T47D (cell line): Measurements from ENCODE around the gene ECHS1.
"Not testable (repeated sequence)": the region's sequence is repeated elsewhere in the genome, so short reads cannot be mapped to it uniquely, and the experiment has no call there.

Experiments used
- DNase-seq, 2 experiments: peaks; one replicate each; pipeline versions ENCODE4 v3.0.0 to v3.0.0-alpha.2; 2011 to 2012; ENCODE audit warnings: low read depth in 1 of 2, low spot score in 1 of 2
- JUND ChIP-seq: IDR thresholded peaks from 2 replicates; pipeline ENCODE4 v1.6.1; 2012; ENCODE audit warnings: low read depth
- in situ Hi-C: cut with HindIII; loops from 2 replicates; pipeline ENCODE4 v1.10.0; 2016; ENCODE audit warnings: low sequenced_read_pairs, low pct_unique_long_range_greater_than_20kb

The ECHS1 gene

DNA sequence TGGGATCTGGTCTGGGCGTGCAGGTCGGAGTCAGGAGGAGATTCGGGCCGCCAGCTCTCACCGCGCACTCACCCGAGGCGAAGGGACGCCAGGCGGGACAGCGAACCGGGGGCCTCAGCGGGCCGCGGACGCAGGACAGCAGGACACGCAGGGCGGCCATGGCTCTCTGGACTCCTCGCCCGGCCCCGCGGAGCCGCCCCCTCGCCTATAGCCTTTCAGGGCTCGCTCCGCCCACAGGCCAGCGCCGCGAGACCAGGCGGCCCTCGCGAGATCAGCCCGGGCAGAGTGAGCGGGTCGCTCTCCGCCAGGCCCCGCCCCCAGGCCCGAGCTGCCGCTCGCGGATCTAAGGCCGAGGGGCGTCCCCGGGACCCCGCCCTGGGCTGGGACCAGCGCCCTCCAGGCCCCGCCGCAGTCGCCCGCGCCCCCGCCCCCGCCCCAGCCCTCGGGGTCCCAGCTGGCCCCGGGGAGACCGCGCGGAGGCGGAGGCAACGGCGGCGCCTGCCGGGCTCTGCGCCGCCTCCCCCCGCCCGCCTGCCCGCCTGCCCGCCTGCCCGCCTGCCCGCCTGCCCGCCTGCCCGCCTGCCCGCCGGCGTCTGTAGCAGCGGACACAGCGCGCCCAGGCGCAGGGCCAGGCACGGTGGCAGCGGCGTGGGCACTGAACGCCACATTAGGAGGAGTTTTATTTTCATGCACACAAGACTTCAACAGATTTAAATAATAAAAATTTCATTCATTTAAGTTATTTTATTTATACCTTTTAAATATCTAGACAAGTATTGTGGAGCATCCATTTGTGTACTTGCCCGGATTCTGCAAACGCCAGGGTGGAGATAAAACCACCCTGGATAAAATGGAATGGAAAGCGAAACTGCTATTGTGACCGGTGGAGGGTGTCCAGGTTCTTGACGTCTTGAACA is at the start of gene ECHS1:
ECHS1 (minus strand) TSS at position 181 of the 917 bp plus-strand sequence; CDS start at position 160, 21 bp downstream.
- no peak for TF ChIP-seq JUND
- in situ Hi-C loops, result no loop called here

DNA sequence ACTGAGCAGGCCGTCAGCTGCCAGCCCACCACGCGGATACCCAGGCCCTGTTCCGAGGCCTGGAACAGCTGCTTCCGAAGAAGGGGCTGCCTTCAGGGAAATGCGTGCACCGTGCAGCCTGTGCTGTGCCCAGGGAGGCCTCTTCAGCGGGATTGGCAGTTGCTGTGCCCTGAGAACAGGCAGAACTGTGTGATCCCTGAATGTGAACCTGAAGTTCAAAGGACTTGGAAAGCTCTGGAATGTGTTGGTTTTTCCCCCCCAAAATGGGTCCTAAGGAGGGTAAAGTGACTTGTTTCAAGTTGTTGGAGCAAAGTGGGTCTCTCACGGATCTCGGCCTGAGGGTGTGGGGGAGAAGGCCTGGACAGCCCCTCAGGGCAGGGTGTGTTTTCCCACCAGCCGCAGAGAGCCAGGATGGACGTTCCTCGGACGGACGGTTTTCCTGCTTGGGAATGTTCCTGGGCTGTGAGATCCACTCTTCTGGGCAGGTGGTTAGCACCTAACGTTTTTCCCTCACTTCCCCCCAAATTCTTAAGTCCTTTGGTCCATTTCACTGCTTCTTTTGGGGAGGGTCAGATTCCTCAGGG is 49.2 kb upstream of the ECHS1 start:
- no peak for TF ChIP-seq JUND
- DNase-seq, result no peak
- in situ Hi-C loops, result no loop called here

More for the DNA sequence above, at the start of gene ECHS1:
- DNase-seq, result peak; percentile 92 to 95

GRCh38 chr10:133421336-133422222 is 48.4 kb upstream of the ECHS1 start:
- no peak for TF ChIP-seq JUND
- in situ Hi-C loops, result no loop called here
- no peak for DNase-seq

- in situ Hi-C loops, result no loop called here
- no peak for DNase-seq
- no peak for TF ChIP-seq JUND
Measured at GRCh38 chr10:133420579-133420978, 47.4 kb upstream of the ECHS1 start.

DNA sequence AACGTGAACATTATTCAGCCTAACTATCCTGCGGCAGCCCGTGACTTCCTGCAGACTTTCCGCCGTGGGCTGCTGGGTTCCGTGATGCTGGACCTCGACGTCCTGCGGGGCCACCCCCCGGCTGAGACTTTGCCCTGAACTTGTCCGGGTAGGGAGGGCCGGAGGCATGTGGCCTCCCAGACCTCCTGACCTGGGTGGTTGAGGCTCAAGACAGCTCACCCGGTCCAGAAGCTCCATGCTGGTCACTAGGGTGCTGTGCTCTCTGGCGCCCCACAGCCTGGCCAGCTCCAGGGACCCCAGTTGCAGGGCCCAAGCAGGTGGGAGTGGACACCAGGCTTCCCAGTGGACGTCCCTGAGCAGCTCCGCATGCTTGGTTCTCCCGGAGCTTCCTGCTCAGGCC is 46.9 kb upstream of the ECHS1 start:
- TF ChIP-seq JUND, result no peak
- DNase-seq, result no peak
- in situ Hi-C loops, result no loop called here

DNA sequence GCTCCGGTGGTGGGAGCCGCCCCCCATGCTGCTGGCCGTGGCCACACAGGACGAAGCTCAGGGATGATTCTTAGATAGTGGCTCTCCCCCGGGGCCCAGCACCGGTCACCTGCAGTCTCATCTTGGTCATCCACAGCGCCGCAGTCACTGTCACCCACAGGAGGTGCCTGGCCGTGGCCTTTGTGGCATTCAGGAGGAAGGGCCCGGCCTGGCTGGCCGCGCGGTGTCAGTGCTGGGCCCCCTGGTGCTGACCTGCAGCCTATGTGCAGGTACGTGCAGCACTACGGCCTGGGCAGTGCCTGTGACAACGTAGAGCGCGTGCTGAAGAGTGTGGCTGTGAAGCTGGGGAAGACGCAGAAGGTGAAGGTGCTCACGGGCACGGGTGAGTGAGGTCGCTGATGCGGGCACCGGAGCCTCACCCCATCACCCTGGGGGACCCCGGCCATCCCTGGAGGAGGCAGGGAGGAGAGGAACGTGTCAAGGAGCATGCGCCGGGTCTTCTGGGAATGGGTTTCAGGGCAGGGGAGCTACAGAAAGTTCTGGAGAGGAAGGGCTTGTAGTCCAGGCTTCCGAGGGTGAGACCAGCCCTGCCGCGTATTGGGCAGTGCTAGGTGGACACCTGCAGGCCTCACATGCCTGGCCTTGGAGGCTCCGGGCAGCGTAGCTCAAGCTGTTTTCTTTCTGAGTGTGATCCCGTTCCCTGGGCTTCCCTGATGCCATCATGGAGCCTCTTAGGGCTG is 46.2 kb upstream of the ECHS1 start:
- TF ChIP-seq JUND, result no peak
- in situ Hi-C loops, result no loop called here
- no peak for DNase-seq

DNA sequence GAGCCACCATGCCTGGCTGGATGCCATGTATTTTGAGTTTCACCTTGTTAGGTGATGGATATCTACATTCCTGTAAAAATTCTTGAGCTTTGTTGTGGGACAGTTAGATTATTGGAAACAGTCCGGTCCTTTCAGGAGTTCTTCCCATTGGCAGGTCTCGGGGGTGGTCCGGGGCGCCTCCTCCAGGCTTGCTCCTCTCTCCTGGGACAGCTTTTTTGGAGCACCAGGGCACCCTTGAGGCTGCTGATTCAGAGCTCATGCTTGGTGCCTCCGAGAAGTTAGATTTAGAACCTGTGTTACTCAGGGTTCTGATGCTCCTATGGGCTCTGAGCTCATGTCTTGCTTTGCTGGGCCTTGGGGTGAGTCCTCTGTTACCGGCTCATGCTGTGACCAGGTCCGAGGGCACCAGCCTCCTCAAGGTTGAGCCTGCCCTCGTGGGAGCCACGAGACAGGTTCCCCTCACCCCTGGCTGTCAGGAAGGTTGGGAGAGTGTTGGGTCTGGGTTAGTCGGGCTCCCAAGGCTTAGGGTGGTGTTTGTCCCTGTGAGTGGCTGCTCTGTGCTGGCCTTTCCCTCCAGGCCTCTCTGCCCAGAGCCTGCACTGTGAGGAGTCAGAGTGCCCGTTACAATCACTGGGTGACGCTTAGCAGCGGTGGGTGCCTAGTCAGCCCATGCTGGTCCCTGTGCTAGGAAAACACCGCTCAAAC is 45.3 kb upstream of the ECHS1 start:
- in situ Hi-C loops, result no loop called here
- no peak for DNase-seq
- TF ChIP-seq JUND, result no peak

- DNase-seq, result no peak
- in situ Hi-C loops, result no loop called here
- no peak for TF ChIP-seq JUND
Measured at GRCh38 chr10:133415752-133416151, 42.6 kb upstream of the ECHS1 start.

DNA sequence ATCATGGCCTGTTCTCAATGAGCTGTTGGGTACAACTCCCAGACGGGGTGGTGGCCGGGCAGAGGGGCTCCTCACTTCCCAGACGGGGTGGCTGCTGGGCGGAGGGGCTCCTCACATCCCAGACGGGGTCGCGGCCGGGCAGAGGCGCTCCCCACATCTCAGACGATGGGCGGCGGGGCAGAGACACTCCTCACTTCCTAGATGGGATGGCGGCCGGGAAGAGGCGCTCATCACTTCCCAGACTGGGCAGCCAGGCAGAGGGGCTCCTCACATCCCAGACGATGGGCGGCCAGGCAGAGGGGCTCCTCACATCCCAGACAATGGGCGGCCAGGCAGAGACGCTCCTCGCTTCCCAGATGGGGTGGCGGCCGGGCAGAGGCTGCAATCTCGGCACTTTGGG is 41.2 kb upstream of the ECHS1 start:
- in situ Hi-C loops, DNase-seq: not testable (repeated sequence)

GRCh38 chr10:133412381-133412711 is 39.2 kb upstream of the ECHS1 start:
- no peak for TF ChIP-seq JUND
- in situ Hi-C loops, result no loop called here
- no peak for DNase-seq

- no peak for DNase-seq
- in situ Hi-C loops, result no loop called here
- TF ChIP-seq JUND, result no peak
Measured at GRCh38 chr10:133411523-133412380, 38.6 kb upstream of the ECHS1 start.
